ENCODE measurements around the gene MFGE8.

MFGE8 gene

DNA sequence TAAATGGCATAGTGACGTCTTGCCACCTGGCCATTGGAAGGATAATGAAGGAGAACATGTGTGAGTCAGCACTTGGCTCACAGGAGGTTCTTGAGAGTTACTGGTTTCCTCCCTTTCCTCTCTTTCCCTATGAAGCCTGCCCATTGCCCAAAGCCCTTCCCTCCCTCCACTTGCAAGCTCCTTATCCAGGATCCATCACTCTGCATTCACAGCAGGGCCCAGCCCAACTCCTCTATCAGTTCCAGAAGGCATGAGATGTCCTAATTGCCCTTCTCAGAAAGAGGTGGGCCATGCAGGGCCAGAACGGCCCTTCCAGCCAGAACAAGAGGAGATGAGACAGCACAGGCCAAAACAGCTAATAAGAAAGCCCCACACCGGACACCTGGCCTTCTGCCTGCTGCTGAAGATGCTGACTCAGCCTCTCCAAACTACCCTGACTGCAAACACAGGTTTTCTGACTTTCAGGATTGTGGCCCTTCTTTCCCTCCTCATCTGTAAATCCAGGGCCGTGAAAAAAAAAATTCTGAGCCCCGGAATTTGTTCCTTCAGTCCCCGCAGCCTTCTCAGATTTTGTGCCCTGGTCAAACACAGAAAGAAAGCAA, 47.6 kb downstream of the MFGE8 start:
- Histone ChIP-seq H3K4me1 (ENCODE audit: control insufficient read depth in 1 of 2, insufficient read depth in 1 of 2, low read depth in 1 of 2, low read length in 1 of 2) (no peaks in the 10 kb centered on the region), H3K4me3 (ENCODE audit: low read depth in 1 of 2, low read length in 1 of 2) (no peak overlapping the region), H3K9me3 (no peaks in the 10 kb centered on the region), H3K27ac (no peak overlapping the region), H3K27me3 (no peaks in the 10 kb centered on the region), H3K36me3 (no peaks in the 10 kb centered on the region)
- TF ChIP-seq, protein P1, sequence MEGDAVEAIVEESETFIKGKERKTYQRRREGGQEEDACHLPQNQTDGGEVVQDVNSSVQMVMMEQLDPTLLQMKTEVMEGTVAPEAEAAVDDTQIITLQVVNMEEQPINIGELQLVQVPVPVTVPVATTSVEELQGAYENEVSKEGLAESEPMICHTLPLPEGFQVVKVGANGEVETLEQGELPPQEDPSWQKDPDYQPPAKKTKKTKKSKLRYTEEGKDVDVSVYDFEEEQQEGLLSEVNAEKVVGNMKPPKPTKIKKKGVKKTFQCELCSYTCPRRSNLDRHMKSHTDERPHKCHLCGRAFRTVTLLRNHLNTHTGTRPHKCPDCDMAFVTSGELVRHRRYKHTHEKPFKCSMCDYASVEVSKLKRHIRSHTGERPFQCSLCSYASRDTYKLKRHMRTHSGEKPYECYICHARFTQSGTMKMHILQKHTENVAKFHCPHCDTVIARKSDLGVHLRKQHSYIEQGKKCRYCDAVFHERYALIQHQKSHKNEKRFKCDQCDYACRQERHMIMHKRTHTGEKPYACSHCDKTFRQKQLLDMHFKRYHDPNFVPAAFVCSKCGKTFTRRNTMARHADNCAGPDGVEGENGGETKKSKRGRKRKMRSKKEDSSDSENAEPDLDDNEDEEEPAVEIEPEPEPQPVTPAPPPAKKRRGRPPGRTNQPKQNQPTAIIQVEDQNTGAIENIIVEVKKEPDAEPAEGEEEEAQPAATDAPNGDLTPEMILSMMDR (IDR thresholded peaks at IDR 0.05) = no peak

DNA sequence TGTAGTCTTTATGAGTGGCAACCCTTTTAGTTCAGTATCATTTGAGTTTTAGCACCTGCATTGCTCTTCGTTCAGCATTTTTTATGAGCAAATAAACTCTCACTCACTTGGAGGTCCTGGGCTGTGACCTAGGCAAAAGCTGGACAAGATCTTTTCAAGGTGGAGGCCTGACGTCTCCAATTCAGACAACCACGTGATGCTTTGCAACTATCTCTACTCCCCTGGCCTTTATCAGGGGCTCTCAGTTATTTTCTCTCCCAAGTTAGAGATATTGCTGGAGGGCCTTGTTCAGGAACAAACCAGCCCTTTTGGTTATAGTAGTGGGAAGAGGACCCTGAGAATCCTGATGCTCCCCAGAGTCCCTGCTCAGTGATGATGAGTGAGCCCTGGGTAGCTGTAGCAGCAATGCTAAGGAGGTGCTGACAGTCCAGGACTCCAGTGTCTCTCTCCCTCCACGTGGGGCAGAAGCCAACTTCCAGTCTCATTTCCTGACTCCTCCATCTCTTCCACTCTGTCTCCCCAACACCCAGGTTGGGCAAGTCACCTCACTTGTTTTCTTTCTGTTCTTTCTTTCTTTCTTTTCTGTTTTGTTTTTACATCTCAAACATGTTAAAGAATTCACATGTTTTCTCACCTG, 48.2 kb downstream of the MFGE8 start:
- no peak overlapping the region for H3K27ac ChIP-seq
- no peak overlapping the region for H3K4me3 ChIP-seq (ENCODE audit: low read depth in 1 of 2, low read length in 1 of 2)
- no peaks in the 10 kb centered on the region for H3K36me3 ChIP-seq
- H3K9me3 ChIP-seq = no peaks in the 10 kb centered on the region
- H3K4me1 ChIP-seq (ENCODE audit: control insufficient read depth in 1 of 2, insufficient read depth in 1 of 2, low read depth in 1 of 2, low read length in 1 of 2) = no peaks in the 10 kb centered on the region
- TF ChIP-seq, protein P1 (IDR thresholded peaks at IDR 0.05) = no peak
- H3K27me3 ChIP-seq = no peaks in the 10 kb centered on the region

DNA sequence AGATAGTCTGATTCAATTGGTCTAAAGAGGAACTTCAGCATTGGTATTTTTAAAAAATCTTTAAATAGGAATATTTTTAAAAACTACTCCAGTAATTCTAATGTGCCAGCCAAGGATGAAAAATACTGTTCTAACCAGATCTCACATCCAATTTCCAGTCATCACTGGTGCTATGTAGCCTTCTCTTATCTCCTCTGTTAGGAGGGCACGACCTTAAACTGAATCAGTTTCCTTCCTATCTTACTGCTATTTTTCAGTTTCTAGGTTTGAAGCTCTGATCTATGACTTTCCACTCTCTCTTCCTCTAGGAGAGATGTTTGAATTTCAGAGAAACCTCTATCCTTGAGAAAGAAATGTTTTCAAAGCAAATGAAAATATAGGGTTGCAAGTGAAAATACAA, 49.8 kb downstream of the MFGE8 start:
- TF ChIP-seq, protein P1 (IDR thresholded peaks at IDR 0.05) = no peak
- Histone ChIP-seq H3K36me3 (no peaks in the 10 kb centered on the region), H3K4me3 (ENCODE audit: low read depth in 1 of 2, low read length in 1 of 2) (no peak overlapping the region), H3K4me1 (ENCODE audit: control insufficient read depth in 1 of 2, insufficient read depth in 1 of 2, low read depth in 1 of 2, low read length in 1 of 2) (no peaks in the 10 kb centered on the region), H3K9me3 (no peaks in the 10 kb centered on the region), H3K27me3 (no peaks in the 10 kb centered on the region), H3K27ac (no peak overlapping the region)

DNA sequence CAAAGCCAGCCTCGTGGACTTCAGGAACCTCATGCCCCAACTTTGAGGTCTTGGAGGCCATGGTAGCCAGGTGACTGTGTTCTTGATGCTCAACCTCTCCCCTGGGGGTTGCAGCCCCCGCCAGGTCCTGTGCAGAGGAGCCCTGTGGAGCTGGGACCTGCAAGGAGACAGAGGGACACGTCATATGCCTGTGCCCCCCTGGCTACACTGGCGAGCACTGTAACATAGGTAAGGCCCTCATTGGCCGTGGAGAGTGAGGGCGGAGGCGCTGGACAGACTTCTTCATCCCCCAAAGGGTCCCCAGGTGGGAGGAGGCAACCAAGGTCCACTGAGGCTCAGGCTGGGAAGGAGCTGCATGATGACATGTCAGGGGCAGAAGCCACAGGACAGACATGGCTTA, 53.0 kb downstream of the MFGE8 start:
- Histone ChIP-seq H3K27me3 (no peaks in the 10 kb centered on the region), H3K4me3 (ENCODE audit: low read depth in 1 of 2, low read length in 1 of 2) (no peak overlapping the region), H3K9me3 (no peaks in the 10 kb centered on the region), H3K36me3 (no peaks in the 10 kb centered on the region), H3K4me1 (ENCODE audit: control insufficient read depth in 1 of 2, insufficient read depth in 1 of 2, low read depth in 1 of 2, low read length in 1 of 2) (no peaks in the 10 kb centered on the region), H3K27ac (no peak overlapping the region)
- TF ChIP-seq, protein P1 (IDR thresholded peaks at IDR 0.05) = no peak

DNA sequence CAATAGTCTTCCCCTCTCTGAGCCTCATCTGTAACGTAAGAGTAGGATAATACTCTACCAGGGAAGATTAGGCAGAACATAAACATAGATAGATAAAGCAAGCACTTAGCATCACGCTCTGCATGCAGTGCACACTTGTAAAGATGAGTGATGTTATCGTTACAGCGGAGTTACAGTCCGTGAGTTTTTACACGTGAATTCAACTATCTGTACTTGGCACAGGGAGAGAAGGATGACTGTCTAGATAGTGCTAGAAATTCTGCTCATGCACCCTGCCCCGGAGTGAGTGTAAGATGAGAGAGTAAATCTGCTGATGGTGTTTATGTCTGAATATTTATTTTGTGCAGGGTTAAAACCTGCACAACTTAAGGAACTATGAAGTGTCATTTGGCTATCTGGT, 53.6 kb downstream of the MFGE8 start:
- no peaks in the 10 kb centered on the region for H3K4me1 ChIP-seq (ENCODE audit: control insufficient read depth in 1 of 2, insufficient read depth in 1 of 2, low read depth in 1 of 2, low read length in 1 of 2)
- H3K36me3 ChIP-seq = no peaks in the 10 kb centered on the region
- no peak overlapping the region for H3K27ac ChIP-seq
- H3K9me3 ChIP-seq = no peaks in the 10 kb centered on the region
- H3K27me3 ChIP-seq = no peaks in the 10 kb centered on the region
- no peak overlapping the region for H3K4me3 ChIP-seq (ENCODE audit: low read depth in 1 of 2, low read length in 1 of 2)
- TF ChIP-seq, protein P1 (IDR thresholded peaks at IDR 0.05) = no peak

All from neutrophil (primary cell).